ENCODE measurements around the gene ZNF79. TPM values are rescaled to one million over a fixed set of nuclear protein-coding genes. Genes with fewer than 3 reads are reported as not detected.

The ZNF79 gene
- 10 to 100 TPM; 14.3 to 14.5 TPM for total RNA-seq

- peak within 1 kb of the TSS; percentile 81 to 85 for H3K27ac ChIP-seq
- H3K4me3 ChIP-seq: peak within 1 kb of the TSS; percentile 69 to 85
- H3K4me1 ChIP-seq (replicated peaks): peaks cover 14% of the 10 kb centered on the region
- no peaks in the 10 kb centered on the region for H3K27me3 ChIP-seq (replicated peaks; ENCODE audit: insufficient read depth)
- DNase-seq (ENCODE audit: low spot score): peak; percentile 90
- TF ChIP-seq CTCF (IDR thresholded peaks at IDR 0.05) (peak in 2 of 4 experiments; percentile 22 to 30), POLR2AphosphoS5 (IDR thresholded peaks at IDR 0.05) (peak; percentile 96), POLR2A (IDR thresholded peaks at IDR 0.05) (peak; percentile 36)
- intact Hi-C loops (cut with DNase I): no loop called here
- no peaks in the 10 kb centered on the region for H3K36me3 ChIP-seq
- no peaks in the 10 kb centered on the region for H3K9me3 ChIP-seq
- under 1% methylated on average over 53 of the region's 54 CpGs for WGBS
Observed at GRCh38 chr9:127423934-127424675, at the start of gene ZNF79. Gene ZNF79, plus strand, starts transcription at chr9:127424382. Its CDS starts 406 bp downstream, at chr9:127424788.

- no peaks in the 10 kb centered on the region for H3K9me3 ChIP-seq
- no peaks in the 10 kb centered on the region for H3K27me3 ChIP-seq (replicated peaks; ENCODE audit: insufficient read depth)
- no peaks in the 10 kb centered on the region for H3K36me3 ChIP-seq
- 97% methylated on average over 3 of the region's 3 CpGs for WGBS
- no peak for TF ChIP-seq POLR2A (IDR thresholded peaks at IDR 0.05)
- H3K4me1 ChIP-seq (replicated peaks): no peaks in the 10 kb centered on the region
- DNase-seq (ENCODE audit: low spot score): no peak
- H3K27ac ChIP-seq: no peak overlapping the region
- no peak overlapping the region for H3K4me3 ChIP-seq
- intact Hi-C loops (cut with DNase I): no loop called here
Observed at GRCh38 chr9:127380479-127380878, 43.7 kb upstream of the ZNF79 start.

- no peak for DNase-seq (ENCODE audit: low spot score)
- no peak overlapping the region for H3K27ac ChIP-seq
- no peak overlapping the region for H3K4me3 ChIP-seq
- H3K4me1 ChIP-seq (replicated peaks): no peaks in the 10 kb centered on the region
- no peaks in the 10 kb centered on the region for H3K9me3 ChIP-seq
- intact Hi-C loops (cut with DNase I): no loop called here
- 87% methylated on average over 2 of the region's 2 CpGs for WGBS
- no peaks in the 10 kb centered on the region for H3K27me3 ChIP-seq (replicated peaks; ENCODE audit: insufficient read depth)
- TF ChIP-seq POLR2AphosphoS5 (IDR thresholded peaks at IDR 0.05) (no peak), CTCF (IDR thresholded peaks at IDR 0.05) (no peak), POLR2A (IDR thresholded peaks at IDR 0.05) (no peak)
- H3K36me3 ChIP-seq: no peaks in the 10 kb centered on the region
Observed at GRCh38 chr9:127382541-127382940, 41.6 kb upstream of the ZNF79 start.

- no peaks in the 10 kb centered on the region for H3K36me3 ChIP-seq
- TF ChIP-seq POLR2A (IDR thresholded peaks at IDR 0.05) (no peak), POLR2AphosphoS5 (IDR thresholded peaks at IDR 0.05) (no peak), CTCF (IDR thresholded peaks at IDR 0.05) (no peak)
- H3K9me3 ChIP-seq: no peaks in the 10 kb centered on the region
- no peaks in the 10 kb centered on the region for H3K27me3 ChIP-seq (replicated peaks; ENCODE audit: insufficient read depth)
- no peak for DNase-seq (ENCODE audit: low spot score)
- intact Hi-C loops (cut with DNase I): no loop called here
- no peak overlapping the region for H3K4me3 ChIP-seq
- H3K27ac ChIP-seq: no peak overlapping the region
- WGBS: 69% methylated on average over 11 of the region's 11 CpGs
- H3K4me1 ChIP-seq (replicated peaks): no peaks in the 10 kb centered on the region
Observed at GRCh38 chr9:127384016-127384730, 40.0 kb upstream of the ZNF79 start.

GRCh38 chr9:127384901-127385300, 39.3 kb upstream of the ZNF79 start:
- Histone ChIP-seq H3K27me3 (replicated peaks; ENCODE audit: insufficient read depth) (no peaks in the 10 kb centered on the region), H3K9me3 (no peaks in the 10 kb centered on the region), H3K4me3 (no peak overlapping the region), H3K4me1 (replicated peaks) (no peaks in the 10 kb centered on the region), H3K27ac (no peak overlapping the region), H3K36me3 (no peaks in the 10 kb centered on the region)
- WGBS: 88% methylated on average over 13 of the region's 13 CpGs
- no peak for DNase-seq (ENCODE audit: low spot score)
- TF ChIP-seq CTCF (IDR thresholded peaks at IDR 0.05) (no peak), POLR2A (IDR thresholded peaks at IDR 0.05) (no peak), POLR2AphosphoS5 (IDR thresholded peaks at IDR 0.05) (no peak)
- intact Hi-C loops (cut with DNase I): no loop called here

Measured in prostate gland (tissue), 2 donors.